Tibial artery (tissue), 4 donors: ENCODE data around the gene CTIF.
A peak's percentile ranks its signal among the peaks of the same experiment; 100 is the strongest.

Experiments
- DNase-seq, 2 donors: peaks; one replicate each; pipeline ENCODE4 v3.0.0-alpha.2; 2019
- H3K27ac ChIP-seq, 2 donors: fragments of 200-600 bp; sonication (generic) in 1 of 2; 1 replicate in 1 of 2; 2 replicates in 1 of 2; pipeline ENCODE4 v1.5.1; 2018 to 2019; ENCODE audit warnings: mild to moderate bottlenecking in 1 of 2
- H3K27me3 ChIP-seq, 2 donors: fragments of 200-600 bp; sonication (generic) in 1 of 2; one replicate each; pipeline versions ENCODE4 v1.5.1 to v1.6.0; 2016 to 2019
- H3K36me3 ChIP-seq, 3 donors: fragments of 200-600 bp; sonication (generic) in 2 of 3; one replicate each; pipeline ENCODE4 v1.5.1; 2016 to 2019; ENCODE audit warnings: mild to moderate bottlenecking in 2 of 3
- H3K4me1 ChIP-seq, 4 donors: fragments of 200-600 bp; sonication (generic) in 2 of 4; 1 replicate in 3 of 4; 2 replicates in 1 of 4; pipeline ENCODE4 v1.5.1; 2016 to 2019
- H3K4me3 ChIP-seq, 2 donors: fragments of 200-600 bp; sonication (generic) in 1 of 2; 1 replicate in 1 of 2; 2 replicates in 1 of 2; pipeline ENCODE4 v1.5.1; 2018 to 2019; ENCODE audit warnings: mild to moderate bottlenecking in 2 of 2
- H3K9me3 ChIP-seq, 3 donors: fragments of 200-600 bp; sonication (generic) in 1 of 3; one replicate each; pipeline ENCODE4 v1.5.1; 2016 to 2019
- intact Hi-C: fragments of 100-400 bp; cut with DNase I; formaldehyde crosslinking; loops from one replicate; pipeline ENCODE4 v1.15.0; 2023; ENCODE audit warnings: low total_unique reads
- TF ChIP-seq, protein P1 (sequence below), 2 experiments: fragments of 200-600 bp in 1 of 2; fragments of 450-650 bp in 1 of 2; IDR thresholded peaks; one replicate each; pipeline ENCODE4 v1.5.1; 2017 to 2019; ENCODE audit warnings: antibody characterized with exemption in 2 of 2, mild to moderate bottlenecking in 1 of 2, moderate library complexity in 1 of 2

CTIF gene

DNA sequence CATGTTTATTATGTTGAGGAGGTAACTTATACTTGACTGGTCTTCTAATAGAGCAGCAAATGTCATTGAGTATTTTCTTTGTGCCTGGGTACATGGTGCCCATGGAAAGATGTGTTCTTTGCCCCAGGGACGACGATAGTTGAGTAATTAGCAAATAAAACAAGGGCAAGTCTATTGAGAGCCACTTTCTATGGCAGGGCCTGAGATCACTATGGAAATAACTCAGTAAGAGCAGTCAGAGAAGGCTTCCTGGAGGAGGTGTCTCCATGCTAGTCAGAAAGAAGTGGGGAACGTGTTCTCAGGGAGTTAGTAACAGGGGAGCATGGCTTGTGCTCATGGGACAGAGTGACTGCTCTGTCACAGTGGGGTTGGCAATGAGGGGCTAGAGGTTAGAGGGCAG is 28.6 kb downstream of the CTIF start:
- TF ChIP-seq, protein P1, sequence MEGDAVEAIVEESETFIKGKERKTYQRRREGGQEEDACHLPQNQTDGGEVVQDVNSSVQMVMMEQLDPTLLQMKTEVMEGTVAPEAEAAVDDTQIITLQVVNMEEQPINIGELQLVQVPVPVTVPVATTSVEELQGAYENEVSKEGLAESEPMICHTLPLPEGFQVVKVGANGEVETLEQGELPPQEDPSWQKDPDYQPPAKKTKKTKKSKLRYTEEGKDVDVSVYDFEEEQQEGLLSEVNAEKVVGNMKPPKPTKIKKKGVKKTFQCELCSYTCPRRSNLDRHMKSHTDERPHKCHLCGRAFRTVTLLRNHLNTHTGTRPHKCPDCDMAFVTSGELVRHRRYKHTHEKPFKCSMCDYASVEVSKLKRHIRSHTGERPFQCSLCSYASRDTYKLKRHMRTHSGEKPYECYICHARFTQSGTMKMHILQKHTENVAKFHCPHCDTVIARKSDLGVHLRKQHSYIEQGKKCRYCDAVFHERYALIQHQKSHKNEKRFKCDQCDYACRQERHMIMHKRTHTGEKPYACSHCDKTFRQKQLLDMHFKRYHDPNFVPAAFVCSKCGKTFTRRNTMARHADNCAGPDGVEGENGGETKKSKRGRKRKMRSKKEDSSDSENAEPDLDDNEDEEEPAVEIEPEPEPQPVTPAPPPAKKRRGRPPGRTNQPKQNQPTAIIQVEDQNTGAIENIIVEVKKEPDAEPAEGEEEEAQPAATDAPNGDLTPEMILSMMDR (IDR thresholded peaks at IDR 0.05) = no peak
- H3K4me1 ChIP-seq = peaks cover 0 to 60% (median 19%) of the 10 kb centered on the region in 4 donors
- DNase-seq = no peak
- intact Hi-C loops = no loop called here
- H3K27ac ChIP-seq = no peak overlapping the region
- no peaks in the 10 kb centered on the region for H3K27me3 ChIP-seq
- H3K4me3 ChIP-seq = no peak overlapping the region
- H3K36me3 ChIP-seq = no peaks in the 10 kb centered on the region
- no peaks in the 10 kb centered on the region for H3K9me3 ChIP-seq

DNA sequence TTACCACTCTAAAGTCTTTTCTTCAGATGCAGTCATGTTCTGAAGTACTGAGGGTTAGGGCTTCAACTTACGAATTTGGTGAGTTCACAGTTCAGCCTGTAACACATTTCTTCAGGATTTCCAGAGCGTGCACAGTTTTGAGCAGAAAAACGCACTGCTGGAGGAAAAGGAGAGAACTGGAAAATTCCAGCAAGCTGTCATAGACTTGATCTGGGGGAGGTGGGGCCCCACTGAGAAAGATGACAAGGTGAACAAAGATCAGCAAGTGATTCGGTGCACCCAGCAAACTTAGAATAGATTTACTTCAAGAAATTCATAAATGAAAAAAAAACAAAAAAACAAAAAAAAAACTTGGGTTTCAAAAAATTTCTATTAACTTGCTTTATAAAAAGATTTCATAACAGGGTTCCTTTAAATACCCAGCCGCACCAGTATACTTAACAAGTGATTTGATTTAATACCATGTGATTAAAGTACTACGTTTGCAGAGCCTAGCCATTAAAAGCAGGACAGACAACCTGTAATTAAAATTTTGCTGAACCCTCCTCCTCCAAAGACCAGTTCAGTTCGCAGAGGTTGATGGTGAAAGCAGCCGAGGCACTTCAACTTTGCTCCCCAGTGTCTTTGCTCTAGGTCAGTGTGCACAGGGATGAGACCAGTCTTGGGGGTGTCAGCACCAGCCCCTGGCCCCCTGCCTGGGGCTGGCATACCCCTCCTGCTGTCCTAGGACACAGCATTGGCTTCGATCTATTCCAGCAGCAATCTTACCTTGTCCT is 30.5 kb downstream of the CTIF start:
- no peak for DNase-seq
- H3K27me3 ChIP-seq = no peaks in the 10 kb centered on the region
- no peaks in the 10 kb centered on the region for H3K36me3 ChIP-seq
- H3K27ac ChIP-seq = peak overlapping the region; percentile 32 to 38
- peaks cover 0 to 60% (median 17%) of the 10 kb centered on the region in 4 donors for H3K4me1 ChIP-seq
- no peak overlapping the region for H3K4me3 ChIP-seq
- no peaks in the 10 kb centered on the region for H3K9me3 ChIP-seq
- intact Hi-C loops = no loop called here
- TF ChIP-seq, protein P1 (IDR thresholded peaks at IDR 0.05) = no peak

DNA sequence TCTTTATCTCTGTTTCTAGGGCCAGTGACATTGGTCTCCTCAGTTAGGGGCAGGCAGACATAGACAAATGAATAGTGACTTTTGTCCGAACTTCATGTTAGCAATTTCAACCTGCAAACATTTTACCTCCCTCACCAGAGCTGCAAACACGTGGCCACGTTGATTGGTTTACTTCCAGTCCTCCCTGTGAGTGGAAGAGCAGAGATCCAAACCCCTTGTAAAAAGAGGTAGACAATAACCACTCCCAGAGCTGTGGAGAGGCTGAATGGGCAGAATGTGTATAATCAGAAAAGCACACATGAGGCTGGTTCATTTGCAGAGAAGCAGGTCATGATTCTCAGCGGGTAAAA is 31.1 kb downstream of the CTIF start:
- TF ChIP-seq, protein P1 (IDR thresholded peaks at IDR 0.05) = no peak
- Histone ChIP-seq H3K27me3 (no peaks in the 10 kb centered on the region), H3K36me3 (no peaks in the 10 kb centered on the region), H3K4me3 (no peak overlapping the region), H3K27ac (peak overlapping the region; percentile 32 to 38), H3K9me3 (no peaks in the 10 kb centered on the region), H3K4me1 (peaks cover 0 to 63% (median 19%) of the 10 kb centered on the region in 4 donors)
- intact Hi-C loops = no loop called here
- no peak for DNase-seq

DNA sequence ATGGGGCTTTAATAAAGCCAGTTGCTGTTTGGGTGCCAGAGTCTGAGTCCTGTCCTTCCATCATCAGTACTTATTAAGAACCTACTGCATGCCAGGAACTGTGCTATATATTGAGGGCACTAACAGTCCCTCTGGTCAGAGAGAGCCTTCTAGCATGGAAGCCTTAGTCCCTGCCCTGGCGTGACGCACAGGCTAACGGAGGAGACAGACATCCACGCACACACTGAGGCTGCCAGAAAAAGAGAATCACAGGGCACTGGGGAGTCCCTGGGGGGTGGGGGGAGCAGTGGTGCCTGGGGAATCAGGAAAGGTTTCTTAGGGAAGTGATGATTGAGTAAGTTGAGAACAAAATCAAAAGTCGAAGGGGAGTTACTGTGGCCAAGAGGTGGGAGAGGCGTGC is 31.5 kb downstream of the CTIF start:
- H3K4me1 ChIP-seq = peaks cover 0 to 68% (median 22%) of the 10 kb centered on the region in 4 donors
- intact Hi-C loops = no loop called here
- no peaks in the 10 kb centered on the region for H3K27me3 ChIP-seq
- no peak overlapping the region for H3K4me3 ChIP-seq
- TF ChIP-seq, protein P1 (IDR thresholded peaks at IDR 0.05) = no peak
- H3K9me3 ChIP-seq = no peaks in the 10 kb centered on the region
- peak overlapping the region; percentile 32 to 38 for H3K27ac ChIP-seq
- peak in 1 of 2 donors; percentile 82 for DNase-seq
- H3K36me3 ChIP-seq = no peaks in the 10 kb centered on the region

DNA sequence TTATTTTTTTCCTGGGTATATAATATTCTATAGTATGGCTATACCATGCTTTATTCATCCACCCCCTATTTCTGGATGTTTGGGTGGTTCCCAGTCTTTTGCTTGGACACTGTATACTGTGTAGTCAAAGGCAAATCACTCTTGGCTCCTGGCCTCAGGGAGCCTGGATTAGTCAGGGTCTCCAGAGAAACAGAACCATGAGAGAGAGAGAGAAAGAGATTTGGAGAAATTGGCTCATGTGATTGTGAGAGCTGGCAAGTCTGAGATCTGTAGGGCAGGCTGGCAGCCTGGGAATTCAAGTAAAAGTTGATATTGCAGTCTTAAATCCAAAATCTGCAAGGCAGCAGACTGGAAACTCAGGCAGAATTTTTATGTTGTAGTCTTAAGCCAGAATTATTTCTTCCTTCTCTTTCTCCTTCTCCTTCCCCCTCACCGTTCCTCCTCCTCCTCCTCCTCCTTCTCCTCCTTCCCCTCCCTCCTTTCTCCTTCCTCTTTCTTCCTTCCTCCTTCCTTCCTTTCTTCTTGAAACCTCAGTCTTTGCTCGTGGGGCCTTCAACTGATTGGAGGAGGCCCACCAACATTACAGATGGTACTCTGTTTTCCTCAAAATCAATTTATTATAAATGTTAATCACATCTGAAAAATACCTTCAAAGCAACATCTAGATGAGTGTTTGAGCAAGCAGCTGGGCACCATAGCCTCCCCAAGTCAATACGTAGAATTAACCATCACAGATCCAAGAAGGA is 33.0 kb downstream of the CTIF start:
- TF ChIP-seq, protein P1 (IDR thresholded peaks at IDR 0.05) = no peak
- intact Hi-C loops = no loop called here
- Histone ChIP-seq H3K27me3 (no peaks in the 10 kb centered on the region), H3K4me1 (peaks cover 0 to 74% (median 32%) of the 10 kb centered on the region in 4 donors), H3K36me3 (peaks cover 0 to 7% (median 0%) of the 10 kb centered on the region in 3 donors), H3K9me3 (no peaks in the 10 kb centered on the region), H3K27ac (peak overlapping the region; percentile 16 to 53), H3K4me3 (no peak overlapping the region)
- no peak for DNase-seq
